SK-N-SH (cell line): ENCODE measurements around the gene EGF. TPM values are rescaled to one million over a fixed set of nuclear protein-coding genes. Genes with fewer than 3 reads are reported as not detected.

ENCODE experiments used
- CTCF ChIA-PET: fragments of 300-600, 350-600 bp; formaldehyde crosslinking; extraction: SDS; loops from one replicate; lab custom pipeline; 2021; lab: Yijun Ruan, JAX
- POLR2A ChIA-PET: fragments of 350-600 bp; sonication (Branson Sonifier 250); formaldehyde crosslinking; extraction: SDS; loops from one replicate; lab custom pipeline; 2020; ENCODE audit warnings: antibody characterized with exemption, inconsistent platforms; lab: Yijun Ruan, JAX
- DNase-seq: peaks from one replicate; pipeline ENCODE4 v3.0.0; 2012
- H2AFZ ChIP-seq: fragments of 200-600 bp; sonication (generic); 2 replicates; pipeline ENCODE4 v1.8.1; 2016; ENCODE audit warnings: antibody characterized with exemption, mild to moderate bottlenecking, low read depth
- H3F3A ChIP-seq: fragments of 200-600 bp; sonication (generic); replicated peaks from 2 replicates; pipeline ENCODE3; 2016; ENCODE audit warnings: antibody characterized with exemption, mild to moderate bottlenecking; ENCODE audit not compliant: insufficient read depth
- H3K27ac ChIP-seq, 2 experiments: fragments of 200-500 bp in 1 of 2; fragments of 200-600 bp in 1 of 2; sonication (Bioruptor generic) in 1 of 2; sonication (generic), shearing (Covaris generic) in 1 of 2; 2 replicates each; pipeline versions ENCODE4 v1.5.1 to v1.6.1; 2014 to 2016; ENCODE audit warnings: low read depth in 2 of 2, inconsistent platforms in 1 of 2, low read length in 1 of 2, mild to moderate bottlenecking in 1 of 2, mixed read lengths in 1 of 2
- H3K27me3 ChIP-seq: fragments of 200-600 bp; sonication (generic), shearing (Covaris generic); 2 replicates; pipeline ENCODE4 v1.6.1; 2016; ENCODE audit warnings: mixed run types; ENCODE audit not compliant: insufficient read depth
- H3K36me3 ChIP-seq, 2 experiments: fragments of 200-500 bp in 1 of 2; fragments of 200-600 bp in 1 of 2; sonication (Bioruptor generic) in 1 of 2; sonication (generic) in 1 of 2; replicated peaks in 1 of 2; 2 replicates each; pipeline versions ENCODE3 to v1.5.1; 2014 to 2016; ENCODE audit warnings: low read length in 1 of 2, mild to moderate bottlenecking in 1 of 2; ENCODE audit not compliant: insufficient read depth in 2 of 2, control insufficient read depth in 1 of 2
- H3K4me1 ChIP-seq, 2 experiments: fragments of 200-500 bp in 1 of 2; fragments of 200-600 bp in 1 of 2; sonication (Bioruptor generic) in 1 of 2; sonication (generic), shearing (Covaris generic) in 1 of 2; 2 replicates each; pipeline versions ENCODE4 v1.5.1 to v1.6.1; 2014 to 2016; ENCODE audit warnings: low read depth in 1 of 2, low read length in 1 of 2, mixed run types in 1 of 2; ENCODE audit not compliant: insufficient read depth in 2 of 2, control insufficient read depth in 1 of 2
- H3K4me2 ChIP-seq: fragments of 200-600 bp; sonication (generic), shearing (Covaris generic); 2 replicates; pipeline ENCODE4 v1.6.1; 2017; ENCODE audit warnings: mixed run types
- H3K4me3 ChIP-seq, 2 experiments: fragments of 200-500 bp in 1 of 2; fragments of 200-600 bp in 1 of 2; sonication (Bioruptor generic) in 1 of 2; sonication (generic), shearing (Covaris generic) in 1 of 2; 2 replicates each; pipeline versions ENCODE4 v1.5.1 to v1.8.1; 2014 to 2016; ENCODE audit warnings: low read depth in 2 of 2, inconsistent platforms in 1 of 2, low read length in 1 of 2, mild to moderate bottlenecking in 1 of 2, mixed read lengths in 1 of 2, moderate library complexity in 1 of 2
- H3K79me2 ChIP-seq: fragments of 200-600 bp; sonication (generic); 2 replicates; pipeline ENCODE4 v1.8.1; 2017; ENCODE audit warnings: mild to moderate bottlenecking; ENCODE audit not compliant: insufficient read depth
- H3K9ac ChIP-seq: fragments of 200-600 bp; sonication (generic); 2 replicates; pipeline ENCODE4 v1.6.1; 2017; ENCODE audit warnings: mixed run types
- H3K9me2 ChIP-seq: fragments of 200-600 bp; sonication (generic); 2 replicates; pipeline ENCODE4 v1.6.1; 2017; ENCODE audit warnings: mixed run types
- H3K9me3 ChIP-seq: fragments of 200-600 bp; sonication (generic); 2 replicates; pipeline ENCODE4 v1.6.1; 2017; ENCODE audit warnings: mixed run types, mild to moderate bottlenecking, moderate library complexity
- H4K20me1 ChIP-seq: fragments of 200-600 bp; sonication (generic); 2 replicates; pipeline ENCODE4 v1.6.1; 2017; ENCODE audit warnings: mild to moderate bottlenecking, mixed run types; ENCODE audit not compliant: insufficient read depth
- CTCF ChIP-seq: fragments of 200-600 bp; sonication (generic); IDR thresholded peaks from 2 replicates; pipeline ENCODE4 v1.6.1; 2017; ENCODE audit warnings: antibody characterized with exemption, mild to moderate bottlenecking, moderate library complexity
- ELF1 ChIP-seq: IDR thresholded peaks from 2 replicates; pipeline ENCODE4 v1.4.0; 2012
- EZH2phosphoT487 ChIP-seq: fragments of 200-600 bp; sonication (generic); IDR thresholded peaks from 2 replicates; pipeline ENCODE4 v1.6.1; 2017; ENCODE audit warnings: low read depth, mixed run types, mild to moderate bottlenecking, antibody characterized with exemption, moderate library complexity, borderline replicate concordance
- FOXJ3 ChIP-seq: sonication (generic); formaldehyde crosslinking; IDR thresholded peaks from 2 replicates; pipeline ENCODE4 v1.5.1; 2020; ENCODE audit warnings: mild to moderate bottlenecking, missing genetic modification reagents
- MEF2A ChIP-seq: IDR thresholded peaks from 2 replicates; pipeline ENCODE4 v1.4.0; 2012; ENCODE audit warnings: low read depth, borderline replicate concordance
- NRF1 ChIP-seq: IDR thresholded peaks from 2 replicates; pipeline ENCODE4 v1.6.1; 2012; ENCODE audit warnings: low read depth, mild to moderate bottlenecking, low read length
- POLR2AphosphoS5 ChIP-seq: IDR thresholded peaks from 2 replicates; pipeline ENCODE4 v1.6.1; 2012; ENCODE audit warnings: low read depth, low read length
- RAD21 ChIP-seq: IDR thresholded peaks from 2 replicates; pipeline ENCODE4 v1.6.1; 2012; ENCODE audit warnings: mild to moderate bottlenecking, low read length
- RCOR1 ChIP-seq: fragments of 150-350 bp; IDR thresholded peaks from 2 replicates; pipeline ENCODE4 v1.6.1; 2017; ENCODE audit warnings: antibody characterized with exemption, low read length
- RFX5 ChIP-seq: IDR thresholded peaks from 2 replicates; pipeline ENCODE4 v1.6.1; 2012; ENCODE audit warnings: mild to moderate bottlenecking, improper control_type of control experiment, low read length
- RXRA ChIP-seq: IDR thresholded peaks from 2 replicates; pipeline ENCODE4 v1.4.0; 2012; ENCODE audit warnings: low read depth, mild to moderate bottlenecking, borderline replicate concordance
- SIN3A ChIP-seq: IDR thresholded peaks from 2 replicates; pipeline ENCODE4 v1.6.1; 2012; ENCODE audit warnings: low read depth, mild to moderate bottlenecking, low read length, moderate library complexity, borderline replicate concordance
- TAF1 ChIP-seq: IDR thresholded peaks from 2 replicates; pipeline ENCODE4 v1.6.1; 2012; ENCODE audit warnings: low read depth, mild to moderate bottlenecking, low read length, moderate library complexity, borderline replicate concordance
- USF1 ChIP-seq: IDR thresholded peaks from 2 replicates; pipeline ENCODE4 v1.4.0; 2012; ENCODE audit warnings: low read depth, borderline replicate concordance
- USF2 ChIP-seq: fragments of 150-350 bp; IDR thresholded peaks from 2 replicates; pipeline ENCODE4 v1.6.1; 2017; ENCODE audit warnings: antibody characterized with exemption, low read length, low read depth, borderline replicate concordance
- WGBS: methylation state at CpG from one replicate; pipeline ENCODE4 v1.1.6; 2017; ENCODE audit warnings: low lambda C conversion rate; 5-methylcytosine and 5-hydroxymethylcytosine counted together
- polyA plus RNA-seq, 3 experiments: library from polyadenylated mRNA; depleted of rRNA; stranded (reverse); fragments of >200 nt; gene quantifications; 2 replicates each; pipeline ENCODE4 v1.2.3, GENCODE V29; 2012

EGF gene
- polyA plus RNA-seq, 1 of the 3 experiments (the other 2 are of a cell fraction): 0.89 TPM

- Histone ChIP-seq H3K36me3 (no peaks in the 10 kb centered on the region), H3K4me1 (no peaks in the 10 kb centered on the region), H3K9ac (no peak overlapping the region), H3K27ac (no peak overlapping the region), H3K4me2 (no peak overlapping the region), H3K9me2 (no peaks in the 10 kb centered on the region), H2AFZ (no peak overlapping the region), H3F3A (no peaks in the 10 kb centered on the region), H3K4me3 (no peak overlapping the region), H4K20me1 (no peaks in the 10 kb centered on the region), H3K79me2 (no peaks in the 10 kb centered on the region), H3K9me3 (no peaks in the 10 kb centered on the region), H3K27me3 (no peaks in the 10 kb centered on the region; the same call in 1 of the 2 replicates)
- no peak for TF ChIP-seq NRF1
- no peak for TF ChIP-seq RAD21
- TF ChIP-seq RXRA: no peak
- no peak for TF ChIP-seq USF2
- no peak for TF ChIP-seq MEF2A
- TF ChIP-seq ELF1: no peak
- TF ChIP-seq USF1: no peak
- TF ChIP-seq CTCF: no peak
- TF ChIP-seq RFX5: no peak
- TF ChIP-seq FOXJ3 (CRISPR knock-in tag): no peak
- TF ChIP-seq EZH2phosphoT487: no peak
- TF ChIP-seq RCOR1: no peak
- no peak for TF ChIP-seq POLR2AphosphoS5
- TF ChIP-seq SIN3A: no peak
- 19% methylated on average over 5 of the region's 5 CpGs for WGBS
- POLR2A ChIA-PET: no interaction called here
- no peak for DNase-seq
- CTCF ChIA-PET: no interaction called here
These were observed 60.3 kb downstream of the EGF start for GRCh38 chr4:109972786-109973528.

- no peaks in the 10 kb centered on the region for H4K20me1 ChIP-seq
- TF ChIP-seq RFX5 (no peak), TAF1 (no peak), SIN3A (no peak)
- ChIA-PET POLR2A (no interaction called here), CTCF (no interaction called here)
- peaks cover 2% of the 10 kb centered on the region for H3F3A ChIP-seq
- H3K79me2 ChIP-seq: no peaks in the 10 kb centered on the region
- WGBS: 16% methylated on average over 2 of the region's 2 CpGs
- no peak overlapping the region for H3K4me3 ChIP-seq
- H3K36me3 ChIP-seq: no peaks in the 10 kb centered on the region
- H3K9me3 ChIP-seq: no peaks in the 10 kb centered on the region
- no peaks in the 10 kb centered on the region; the same call in 1 of the 2 replicates for H3K27me3 ChIP-seq
- no peak overlapping the region for H2AFZ ChIP-seq
- no peaks in the 10 kb centered on the region for H3K4me1 ChIP-seq
- no peak overlapping the region for H3K27ac ChIP-seq
- no peak for DNase-seq
- H3K9me2 ChIP-seq: no peaks in the 10 kb centered on the region
- no peak overlapping the region for H3K4me2 ChIP-seq
- H3K9ac ChIP-seq: no peak overlapping the region
These were observed 60.8 kb downstream of the EGF start for GRCh38 chr4:109973529-109973905.
